ENCODE data around the gene IRF9.
A peak's percentile ranks its signal among the peaks of the same experiment; 100 is the strongest.

Gene IRF9

DNA sequence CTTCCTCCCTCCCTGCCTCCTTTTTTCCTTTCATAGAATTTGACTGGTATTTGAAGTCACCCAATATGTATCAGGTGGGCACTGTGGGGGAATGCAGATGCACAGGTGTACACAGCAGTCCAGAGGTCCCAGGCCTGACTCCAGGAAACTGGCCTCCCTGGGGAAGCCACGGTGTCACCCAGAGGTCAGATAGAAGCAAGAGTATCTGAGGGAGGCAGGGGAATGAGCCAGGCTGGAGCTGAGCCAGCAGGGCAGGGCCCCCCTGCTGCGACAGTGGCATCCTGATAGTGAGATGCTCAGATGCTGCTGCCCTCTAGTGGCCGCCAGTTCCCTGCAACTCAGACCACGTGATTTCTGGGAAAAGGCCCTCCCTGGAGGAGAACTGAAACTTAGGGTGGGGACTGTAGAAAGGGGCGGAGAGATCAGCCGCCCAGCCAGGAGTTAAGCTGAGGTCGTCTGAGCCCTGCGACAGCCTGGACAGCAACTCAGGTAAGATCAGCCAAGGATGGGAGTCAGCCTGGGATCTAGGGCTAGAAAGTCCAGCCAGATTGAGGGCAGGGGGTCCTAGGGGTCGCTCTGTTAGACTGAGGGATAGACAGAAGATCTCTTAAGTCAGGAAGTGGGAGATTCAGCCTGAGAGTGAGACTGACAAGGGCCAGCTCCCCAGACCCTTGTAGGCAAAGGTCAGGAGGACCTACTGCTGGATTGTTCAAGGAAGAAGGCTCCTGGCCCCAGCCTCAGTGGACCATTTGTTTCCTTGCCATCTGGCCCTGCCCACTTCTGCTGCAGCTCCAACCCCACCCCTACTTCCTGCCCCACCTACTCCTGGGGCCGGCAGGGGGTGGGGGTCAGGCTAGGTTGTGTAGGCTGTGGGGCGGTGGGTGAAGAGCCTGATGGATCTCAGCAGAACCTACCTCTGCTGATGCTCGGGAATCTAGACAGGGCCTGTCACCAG, at the start of gene IRF9:
Gene IRF9 (plus strand): TSS at position 416 of the 955 bp plus-strand sequence. CDS start 880 bp downstream, outside the sequence.
- ChIA-PET POLR2A (interaction anchor here (0.8 to 2.9 kb wide), 17 partner anchors 9 to 103 kb away, joined by 3 to 26 read pairs (median 7); partner anchors contain the start of genes CHMP4A, DCAF11, EMC9 and IPO4), CTCF (interaction anchor here (0.6 to 2.3 kb wide), 29 partner anchors 11 to 149 kb away, joined by 3 to 24 read pairs (median 4); partner anchors contain the start of genes CARMIL3, CIDEB, DCAF11 and EMC9)
- TF ChIP-seq SP1 (IDR thresholded peaks at IDR 0.05) (no peak), FOXM1 (IDR thresholded peaks at IDR 0.05; ENCODE audit: borderline replicate concordance) (no peak), TARDBP (IDR thresholded peaks at IDR 0.05) (no peak), FOXA1 (IDR thresholded peaks at IDR 0.05) (no peak), CTBP1 (IDR thresholded peaks at IDR 0.05; ENCODE audit: borderline replicate concordance) (peak; percentile 71), HDGF (IDR thresholded peaks at IDR 0.05; ENCODE audit: borderline replicate concordance) (peak; percentile 62; the same call in 1 of the 2 replicates), LEF1 (IDR thresholded peaks at IDR 0.05; ENCODE audit: borderline replicate concordance) (no peak), L3MBTL2 (conservative IDR thresholded peaks at IDR 0.05) (no peak), SUZ12 (IDR thresholded peaks at IDR 0.05) (no peak)
- TF ChIP-seq, protein P1, sequence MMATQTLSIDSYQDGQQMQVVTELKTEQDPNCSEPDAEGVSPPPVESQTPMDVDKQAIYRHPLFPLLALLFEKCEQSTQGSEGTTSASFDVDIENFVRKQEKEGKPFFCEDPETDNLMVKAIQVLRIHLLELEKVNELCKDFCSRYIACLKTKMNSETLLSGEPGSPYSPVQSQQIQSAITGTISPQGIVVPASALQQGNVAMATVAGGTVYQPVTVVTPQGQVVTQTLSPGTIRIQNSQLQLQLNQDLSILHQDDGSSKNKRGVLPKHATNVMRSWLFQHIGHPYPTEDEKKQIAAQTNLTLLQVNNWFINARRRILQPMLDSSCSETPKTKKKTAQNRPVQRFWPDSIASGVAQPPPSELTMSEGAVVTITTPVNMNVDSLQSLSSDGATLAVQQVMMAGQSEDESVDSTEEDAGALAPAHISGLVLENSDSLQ (IDR thresholded peaks at IDR 0.05), result no peak
- DNase-seq (ENCODE audit: extremely low spot score), result peak; percentile 92

DNA sequence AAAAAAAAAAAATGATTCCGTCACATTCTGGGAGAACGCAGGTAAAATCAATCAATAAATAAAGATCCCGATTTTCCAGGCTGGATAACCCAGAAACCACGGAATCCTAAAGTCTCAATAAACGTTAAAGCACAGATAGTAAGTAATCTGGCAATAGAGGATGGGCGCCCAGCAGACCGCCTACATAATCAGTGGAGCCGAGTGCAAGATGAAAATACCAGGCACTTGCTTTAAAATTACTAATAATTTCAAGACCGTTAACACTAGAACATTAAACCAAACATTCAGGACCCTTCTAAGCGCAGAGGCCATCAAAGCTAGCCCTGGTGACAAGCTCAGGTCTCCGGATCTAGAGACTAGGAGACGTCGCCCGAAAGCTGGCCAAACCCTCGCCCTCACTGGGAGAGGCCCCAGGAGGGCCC, 47.7 kb upstream of the IRF9 start:
- DNase-seq (ENCODE audit: extremely low spot score), result no peak
- POLR2A ChIA-PET, result interaction anchor here (0.7 to 4.6 kb wide), 30 partner anchors 9 to 812 kb away, joined by 3 to 65 read pairs (median 10); partner anchors contain the start of genes CARMIL3, CHMP4A, EMC9 and IPO4
- CTCF ChIA-PET, result interaction anchor here (0.6 to 3.9 kb wide), 4 partner anchors 20 to 324 kb away, joined by 3 to 30 read pairs (median 4); partner anchors contain the start of genes IRF9 and PCK2
- TF ChIP-seq FOXK2 (IDR thresholded peaks at IDR 0.05) (no peak), SP1 (IDR thresholded peaks at IDR 0.05) (no peak), ARNT (IDR thresholded peaks at IDR 0.05) (no peak), ELF4 (IDR thresholded peaks at IDR 0.05) (no peak), L3MBTL2 (conservative IDR thresholded peaks at IDR 0.05) (no peak), NFRKB (IDR thresholded peaks at IDR 0.05) (no peak)

DNA sequence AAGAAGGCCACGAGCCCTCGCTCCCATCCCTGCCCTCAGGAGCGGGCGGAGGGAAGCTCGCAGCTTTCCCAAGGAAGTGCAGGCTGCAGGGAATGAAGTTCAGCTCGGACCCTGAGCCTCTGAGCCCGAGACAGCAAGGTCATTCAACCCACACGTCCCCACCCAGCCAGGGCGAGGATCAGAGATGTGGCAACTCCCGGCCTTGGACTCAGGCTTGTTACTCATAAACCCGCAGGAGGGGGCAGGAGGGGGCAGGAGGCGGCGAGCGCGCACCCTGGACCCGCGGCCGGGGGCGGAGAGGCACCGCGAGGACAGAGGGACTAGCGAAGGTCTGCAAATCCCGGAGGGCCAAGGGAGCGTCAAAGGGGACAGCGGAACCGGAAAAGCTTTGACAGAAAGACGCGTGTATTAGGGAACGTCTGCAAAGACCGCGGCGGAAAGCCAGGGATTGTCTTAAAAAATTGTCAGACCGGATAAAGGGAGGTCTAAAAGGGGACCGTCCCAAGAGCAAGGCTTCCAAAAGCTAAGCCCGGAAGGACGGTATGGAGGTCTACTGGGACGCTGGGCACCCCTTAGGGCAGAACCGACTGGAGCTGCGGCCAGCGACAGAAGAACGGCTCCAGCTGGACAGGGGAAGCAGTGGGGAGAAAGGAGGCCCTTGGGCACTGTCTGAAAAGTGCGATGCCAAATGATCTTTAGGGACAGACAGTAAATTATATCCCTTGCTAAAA, 47.1 kb upstream of the IRF9 start:
- no peak for TF ChIP-seq FOXA1 (IDR thresholded peaks at IDR 0.05)
- TF ChIP-seq HDGF (IDR thresholded peaks at IDR 0.05; ENCODE audit: borderline replicate concordance), result no peak
- TF ChIP-seq BHLHE40 (IDR thresholded peaks at IDR 0.05; ENCODE audit: borderline replicate concordance), result no peak
- 0 out of 2 replicates have a peak, but pooled peaks have one; percentile 6 for TF ChIP-seq ELF4 (IDR thresholded peaks at IDR 0.05)
- TF ChIP-seq SUZ12 (IDR thresholded peaks at IDR 0.05), result no peak
- TF ChIP-seq CTBP1 (IDR thresholded peaks at IDR 0.05; ENCODE audit: borderline replicate concordance), result no peak
- TF ChIP-seq L3MBTL2 (conservative IDR thresholded peaks at IDR 0.05), result peak; percentile 70
- ChIA-PET CTCF (interaction anchor here (0.6 to 3.9 kb wide), 6 partner anchors 20 to 323 kb away, joined by 3 to 30 read pairs (median 4); partner anchors contain the start of genes IRF9, PCK2 and RNF31), POLR2A (interaction anchor here (0.7 to 4.6 kb wide), 42 partner anchors 9 to 813 kb away, joined by 3 to 65 read pairs (median 6); partner anchors contain the start of genes CARMIL3, CHMP4A, EMC9 and IPO4)
- DNase-seq (ENCODE audit: extremely low spot score), result peak; percentile 72

- ChIA-PET POLR2A (interaction anchor here (0.7 to 4.6 kb wide), 41 partner anchors 9 to 813 kb away, joined by 3 to 65 read pairs (median 6); partner anchors contain the start of genes CARMIL3, CHMP4A, EMC9 and IPO4), CTCF (interaction anchor here (0.7 to 3.9 kb wide), 7 partner anchors 23 to 304 kb away, joined by 3 to 30 read pairs (median 4); partner anchors contain the start of genes IRF9 and RNF31)
- peak; percentile 97 for DNase-seq (ENCODE audit: extremely low spot score)
- TF ChIP-seq TARDBP (IDR thresholded peaks at IDR 0.05) (peak; percentile 64; the same call in 1 of the 2 replicates), SP1 (IDR thresholded peaks at IDR 0.05) (peak; percentile 66), FOXM1 (IDR thresholded peaks at IDR 0.05; ENCODE audit: borderline replicate concordance) (no peak), L3MBTL2 (conservative IDR thresholded peaks at IDR 0.05) (peak; percentile 97), CTBP1 (IDR thresholded peaks at IDR 0.05; ENCODE audit: borderline replicate concordance) (no peak), LEF1 (IDR thresholded peaks at IDR 0.05; ENCODE audit: borderline replicate concordance) (no peak; the same call in 1 of the 2 replicates), ELF4 (IDR thresholded peaks at IDR 0.05) (peak; percentile 48; the same call in 1 of the 2 replicates)
- TF ChIP-seq, protein P1 (IDR thresholded peaks at IDR 0.05), result peak; percentile 99
Measured at GRCh38 chr14:24114532-24115421, 46.3 kb upstream of the IRF9 start, which contains the start of the genes DCAF11 and NRL. DCAF11 (plus strand) TSS chr14:24114777; CDS start chr14:24115595, 818 bp downstream. NRL (minus strand) TSS chr14:24114949; CDS start chr14:24082848, 32,101 bp downstream.
